Tibial nerve (tissue), 3 donors: Measurements from ENCODE around the gene FOXE3.

ENCODE experiments used
- POLR2A ChIP-seq, 2 donors: fragments of 450-650 bp; IDR thresholded peaks; one replicate each; pipeline ENCODE4 v1.6.1; 2017; ENCODE audit warnings: antibody characterized with exemption in 2 of 2, mild to moderate bottlenecking in 2 of 2, moderate library complexity in 2 of 2
- TF ChIP-seq, protein P1 (sequence below), 5 experiments: fragments of 200-600 bp in 3 of 5; fragments of 450-650 bp in 2 of 5; sonication (generic) in 3 of 5; IDR thresholded peaks; one replicate each; pipeline ENCODE4 v1.5.1; 2016 to 2019; ENCODE audit warnings: antibody characterized with exemption in 5 of 5, mild to moderate bottlenecking in 3 of 5, moderate library complexity in 2 of 5

DNA sequence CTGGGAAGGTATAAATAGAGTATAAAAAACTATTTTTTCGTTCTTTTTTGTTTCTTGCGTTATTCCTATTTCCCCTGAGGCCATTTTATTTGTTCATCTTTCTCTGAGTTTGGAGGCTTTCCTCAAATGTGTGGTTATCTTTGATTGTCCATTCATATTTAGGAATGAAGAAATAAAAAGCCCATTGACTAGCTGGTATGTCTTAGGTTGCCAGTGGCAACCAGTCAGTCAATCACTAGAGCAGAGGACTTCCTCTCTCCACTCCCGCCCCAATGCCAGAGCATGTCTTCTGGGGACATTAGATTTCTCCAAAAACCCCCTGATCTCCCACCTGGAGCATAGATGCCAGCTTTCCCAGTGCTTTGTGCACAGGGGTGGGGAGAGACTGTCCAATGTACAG lies 20.7 kb upstream of the FOXE3 start:
- TF ChIP-seq, protein P1, sequence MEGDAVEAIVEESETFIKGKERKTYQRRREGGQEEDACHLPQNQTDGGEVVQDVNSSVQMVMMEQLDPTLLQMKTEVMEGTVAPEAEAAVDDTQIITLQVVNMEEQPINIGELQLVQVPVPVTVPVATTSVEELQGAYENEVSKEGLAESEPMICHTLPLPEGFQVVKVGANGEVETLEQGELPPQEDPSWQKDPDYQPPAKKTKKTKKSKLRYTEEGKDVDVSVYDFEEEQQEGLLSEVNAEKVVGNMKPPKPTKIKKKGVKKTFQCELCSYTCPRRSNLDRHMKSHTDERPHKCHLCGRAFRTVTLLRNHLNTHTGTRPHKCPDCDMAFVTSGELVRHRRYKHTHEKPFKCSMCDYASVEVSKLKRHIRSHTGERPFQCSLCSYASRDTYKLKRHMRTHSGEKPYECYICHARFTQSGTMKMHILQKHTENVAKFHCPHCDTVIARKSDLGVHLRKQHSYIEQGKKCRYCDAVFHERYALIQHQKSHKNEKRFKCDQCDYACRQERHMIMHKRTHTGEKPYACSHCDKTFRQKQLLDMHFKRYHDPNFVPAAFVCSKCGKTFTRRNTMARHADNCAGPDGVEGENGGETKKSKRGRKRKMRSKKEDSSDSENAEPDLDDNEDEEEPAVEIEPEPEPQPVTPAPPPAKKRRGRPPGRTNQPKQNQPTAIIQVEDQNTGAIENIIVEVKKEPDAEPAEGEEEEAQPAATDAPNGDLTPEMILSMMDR (IDR thresholded peaks at IDR 0.05) = no peak
- no peak for TF ChIP-seq POLR2A (IDR thresholded peaks at IDR 0.05)
